CD4-positive, alpha-beta T cell treated with Interferon alpha-2 for 1 hour (primary cell): ENCODE data around the gene NOP14.
"Not testable (repeated sequence)": the region's sequence is repeated elsewhere in the genome, so short reads cannot be mapped to it uniquely, and the experiment has no call there.

Experiments used
- DNase-seq, 2 donors: peaks; one replicate each; pipeline ENCODE4 v3.0.0-alpha.2; 2020 to 2022

The NOP14 gene

GRCh38 chr4:2941138-2942036, 21.8 kb downstream of the NOP14 start:
- DNase-seq: no peak

- no peak for DNase-seq
Observed at GRCh38 chr4:2940267-2941137, 22.7 kb downstream of the NOP14 start.

DNA sequence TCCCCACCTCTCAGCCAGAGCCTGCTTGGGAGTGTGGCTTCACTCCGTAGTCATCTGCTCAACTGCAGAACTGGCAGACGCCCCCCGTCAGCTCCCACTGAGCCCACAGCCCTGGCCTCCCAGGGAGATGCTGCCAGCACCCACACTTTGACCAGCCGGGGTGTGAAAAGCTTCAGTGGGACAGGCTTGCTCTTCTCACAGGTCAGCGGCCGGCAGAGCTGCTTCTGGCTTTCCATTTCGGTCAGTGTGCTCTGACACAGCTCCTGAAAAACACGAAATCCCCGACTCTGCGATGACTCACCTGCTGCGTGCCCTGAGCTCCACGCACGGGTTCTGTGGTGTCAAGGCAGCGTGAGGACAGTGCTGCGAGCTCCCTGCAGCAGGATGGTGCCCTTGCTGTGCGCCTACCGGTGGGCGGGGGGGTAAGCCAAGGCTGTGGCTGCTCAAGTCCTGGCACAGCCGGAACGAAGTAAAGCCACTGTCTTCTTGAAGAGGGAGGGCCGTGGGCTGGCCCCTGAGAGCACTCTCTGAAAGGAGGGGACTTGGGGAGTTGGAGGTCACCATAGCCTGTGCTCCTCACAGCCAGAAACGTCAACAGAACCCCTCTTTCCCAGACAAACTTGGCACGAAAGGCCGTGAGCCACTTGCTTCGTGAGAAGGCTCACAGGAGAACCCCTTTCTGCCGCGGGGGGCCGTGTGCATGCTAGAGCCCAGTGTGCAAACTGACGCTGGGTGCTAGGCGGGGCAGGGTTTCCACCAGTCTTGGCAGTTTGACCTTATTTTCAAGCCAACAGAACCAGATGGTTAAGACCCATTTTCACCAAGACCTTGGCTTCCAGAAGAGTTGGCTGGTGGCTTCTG, 23.6 kb downstream of the NOP14 start:
- no peak for DNase-seq

DNA sequence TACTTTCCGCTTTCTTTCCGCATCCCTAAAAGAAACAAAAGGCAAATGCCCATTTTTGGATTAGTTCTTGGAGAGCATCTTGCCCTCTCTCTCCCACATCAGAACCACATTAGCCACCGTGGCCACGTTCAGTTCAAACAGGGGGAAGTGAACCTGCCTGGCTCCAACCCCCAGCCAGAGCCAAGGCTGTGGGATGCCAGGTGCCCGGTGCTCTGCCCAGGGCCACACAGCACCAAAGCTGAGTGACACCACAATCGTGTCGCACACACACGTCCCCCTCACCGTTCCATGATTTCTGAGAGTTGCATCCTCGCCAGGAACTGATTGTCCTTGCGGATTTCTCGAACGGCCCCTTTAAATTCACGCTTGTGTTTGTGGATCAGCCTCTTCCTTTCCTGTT, 24.3 kb downstream of the NOP14 start:
- DNase-seq: no peak

- DNase-seq: not testable (repeated sequence)
Observed at GRCh38 chr4:2938411-2938810, 24.8 kb downstream of the NOP14 start.

- DNase-seq: no peak
Observed at GRCh38 chr4:2937986-2938385, 25.2 kb downstream of the NOP14 start.

- DNase-seq: peak in 1 of 2 donors; percentile 36
Observed at GRCh38 chr4:2937146-2937857, 25.9 kb downstream of the NOP14 start.

- peak in 1 of 2 donors; percentile 36 for DNase-seq
Observed at GRCh38 chr4:2936773-2937145, 26.4 kb downstream of the NOP14 start.

GRCh38 chr4:2935762-2936743, 27.2 kb downstream of the NOP14 start:
- peak; percentile 24 to 77 for DNase-seq

- peak; percentile 91 to 96 for DNase-seq
Observed at GRCh38 chr4:2934813-2935761, 28.1 kb downstream of the NOP14 start.

DNA sequence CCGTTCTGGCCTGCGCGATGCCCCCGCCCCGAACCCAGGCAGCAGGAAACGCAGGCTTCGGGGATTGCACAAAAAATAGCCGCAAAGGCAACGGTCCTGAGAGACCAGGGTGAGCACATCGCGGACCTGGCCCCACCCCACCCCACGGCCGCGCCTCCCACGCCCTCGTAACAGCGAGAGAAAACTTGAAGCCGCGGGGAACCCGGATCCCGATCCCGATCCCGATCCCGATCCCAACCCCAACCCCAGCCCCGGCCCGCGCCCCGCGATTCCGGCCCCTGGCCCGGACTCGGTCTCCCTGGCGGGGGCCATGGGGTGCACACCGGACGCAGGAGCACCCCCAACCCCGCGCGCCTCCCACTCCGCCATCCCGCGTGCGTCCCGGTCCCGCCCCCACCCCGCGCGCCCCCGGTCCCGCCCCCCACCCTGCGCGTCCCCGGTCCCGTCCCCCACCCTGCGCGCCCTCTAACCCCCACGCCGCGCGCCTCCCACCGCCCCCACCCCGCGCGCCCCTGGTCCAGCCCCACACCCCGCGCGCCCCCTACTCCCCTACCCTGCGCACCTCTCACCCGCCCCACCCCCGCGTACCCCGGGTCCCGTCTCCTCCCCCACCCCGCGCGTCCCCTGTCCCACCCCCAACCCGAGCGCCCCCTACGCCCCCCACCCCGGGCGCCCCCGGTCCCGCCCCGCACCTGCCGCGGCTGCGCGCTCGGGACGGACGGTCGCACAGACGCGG, 29.0 kb downstream of the NOP14 start:
- peak; percentile 40 to 59 for DNase-seq

DNA sequence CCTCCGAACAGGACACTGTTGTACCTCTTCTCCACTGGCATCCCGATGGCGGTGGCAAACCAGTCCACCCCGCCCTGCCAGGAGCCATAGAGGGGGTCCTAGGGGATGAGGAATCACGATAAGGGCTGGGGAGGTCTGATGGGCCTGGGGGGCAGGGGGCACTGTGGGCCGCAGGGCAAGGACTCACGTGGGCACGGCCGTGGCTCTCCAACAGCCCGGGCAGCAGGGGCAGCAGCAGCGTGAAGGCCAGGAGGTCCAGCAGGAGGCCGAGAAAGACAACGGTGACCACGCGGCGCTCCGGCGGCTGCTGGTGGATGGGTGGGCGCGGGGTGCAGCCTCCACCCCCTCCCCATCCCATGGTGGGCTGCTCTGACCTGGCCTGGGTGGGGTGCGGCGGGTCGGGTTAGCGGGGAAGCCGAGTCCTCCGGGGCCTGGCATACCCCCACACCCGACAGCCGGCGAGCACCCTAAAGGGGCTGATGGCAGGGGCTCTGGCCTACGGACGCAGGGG, 29.6 kb downstream of the NOP14 start:
- no peak for DNase-seq

DNA sequence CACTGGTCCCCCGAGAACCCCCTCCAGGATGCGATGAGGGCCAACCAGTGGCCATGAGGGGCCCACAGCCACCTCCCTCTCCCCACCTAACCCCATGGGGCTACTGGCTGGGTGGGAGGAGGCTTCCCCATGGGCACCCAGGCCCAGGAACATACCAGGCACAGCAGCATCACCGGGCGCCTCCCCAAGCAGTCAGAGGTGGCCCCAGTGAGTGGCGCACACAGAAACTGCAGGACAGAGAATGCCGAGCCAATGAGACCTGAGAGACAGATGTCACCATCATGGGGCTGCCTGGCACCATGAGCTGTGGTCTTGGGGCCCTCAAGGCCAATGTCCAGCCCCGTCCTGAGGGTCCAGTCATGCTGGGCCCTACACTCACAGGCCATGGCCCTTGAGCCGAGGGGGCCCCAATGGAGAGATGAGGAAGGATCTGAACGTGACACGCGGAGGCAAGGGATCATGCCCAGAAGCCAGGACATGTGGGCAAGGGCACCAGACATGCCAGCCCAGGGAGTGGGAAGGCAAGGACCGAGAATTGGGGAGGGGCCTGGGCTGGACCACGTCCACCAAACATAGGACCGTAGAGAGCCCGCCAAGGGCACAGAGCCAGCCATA, 30.1 kb downstream of the NOP14 start:
- peak in 1 of 2 donors; percentile 40 for DNase-seq

DNA sequence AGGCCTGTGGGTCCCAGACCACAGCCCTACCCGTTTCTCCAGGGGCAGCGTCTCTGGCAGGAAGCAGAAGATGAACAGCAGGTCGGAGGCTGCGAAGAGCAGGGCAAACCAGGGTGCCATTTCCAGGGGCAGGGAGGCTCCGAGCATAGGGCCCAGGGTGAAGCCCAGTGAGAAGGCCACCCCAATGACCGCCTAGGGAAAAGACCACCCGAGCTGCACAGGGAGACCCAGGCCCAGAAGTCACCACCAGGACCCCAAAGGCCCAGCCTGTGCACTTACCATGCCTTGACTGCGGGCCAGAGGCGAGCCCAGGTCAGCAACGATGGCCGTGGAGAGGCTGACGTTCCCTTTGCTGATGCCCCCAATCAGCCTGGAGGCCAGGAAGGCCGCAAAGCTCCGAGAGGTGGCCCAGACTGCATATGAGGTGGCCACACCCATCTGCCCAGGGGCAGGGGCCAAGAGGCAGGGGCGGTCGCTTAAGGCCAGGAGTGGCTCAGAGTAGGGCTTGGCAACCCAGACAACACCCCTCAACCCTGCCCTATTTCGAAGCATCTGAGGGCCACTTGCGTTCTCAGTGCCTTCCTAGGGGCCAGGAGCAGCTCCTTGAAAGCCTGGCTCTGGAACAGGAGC, 30.8 kb downstream of the NOP14 start:
- no peak for DNase-seq

DNA sequence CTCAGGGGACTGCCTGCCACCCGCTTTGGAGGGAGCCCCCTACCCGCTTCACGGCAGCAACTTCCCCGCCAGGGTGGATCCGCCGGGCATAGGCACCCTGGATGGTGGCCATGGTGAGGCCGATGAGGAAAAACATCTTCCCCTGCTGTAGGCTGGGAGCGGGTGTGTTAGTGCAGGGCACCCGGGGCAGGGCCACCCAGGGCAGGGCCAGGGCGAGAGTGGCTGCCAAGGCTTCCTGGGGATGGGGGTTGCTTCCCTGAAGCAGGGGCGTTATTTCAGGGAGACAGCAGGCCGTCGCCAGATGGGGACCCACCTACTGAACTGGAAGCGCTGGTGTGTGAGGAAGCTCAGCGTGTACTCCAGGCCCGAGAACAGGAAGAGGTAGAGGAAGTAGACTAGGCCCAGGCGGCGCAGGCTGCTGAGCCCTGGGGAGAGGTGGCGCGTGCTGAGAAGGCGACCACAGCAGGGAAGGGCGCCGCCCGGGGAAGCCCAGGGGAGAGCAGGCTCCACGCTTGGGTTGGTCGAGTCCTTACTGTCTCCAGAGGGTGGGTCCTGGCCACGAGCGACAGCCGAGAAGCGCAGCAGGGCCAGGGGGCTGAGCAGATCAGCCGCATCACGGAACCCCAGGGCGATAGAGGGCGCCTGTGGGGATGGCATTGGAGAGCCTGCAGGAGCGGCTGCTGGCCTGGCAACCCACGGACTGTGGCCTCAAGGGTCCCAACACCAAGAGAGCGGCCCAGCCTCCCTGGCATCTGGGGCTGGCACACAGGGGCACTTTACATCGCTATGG, 31.5 kb downstream of the NOP14 start:
- DNase-seq: peak; percentile 73 to 75

- DNase-seq: no peak
Observed at GRCh38 chr4:2930758-2931511, 32.3 kb downstream of the NOP14 start.
